IPS-15b (cell line): Measurements from ENCODE around the gene GABBR2.

ENCODE experiments used
- H3K27me3 ChIP-seq: one replicate; pipeline ENCODE4 v1.6.1; 2013; ENCODE audit warnings: low read length; ENCODE audit not compliant: control insufficient read depth, insufficient read depth
- H3K36me3 ChIP-seq: one replicate; pipeline ENCODE4 v1.6.1; 2013; ENCODE audit warnings: low read length; ENCODE audit not compliant: control insufficient read depth, insufficient read depth
- H3K4me1 ChIP-seq: one replicate; pipeline ENCODE4 v1.6.1; 2013; ENCODE audit warnings: mild to moderate bottlenecking, low read length; ENCODE audit not compliant: control insufficient read depth, insufficient read depth
- H3K4me3 ChIP-seq: one replicate; pipeline ENCODE4 v1.5.1; 2013; ENCODE audit warnings: low read depth, low read length
- H3K9ac ChIP-seq: one replicate; pipeline ENCODE4 v1.6.1; 2013; ENCODE audit warnings: low read depth, mild to moderate bottlenecking, low read length
- H3K9me3 ChIP-seq: one replicate; pipeline ENCODE4 v1.6.1; 2013; ENCODE audit warnings: mild to moderate bottlenecking, low read length; ENCODE audit not compliant: control insufficient read depth, insufficient read depth

The GABBR2 gene

DNA sequence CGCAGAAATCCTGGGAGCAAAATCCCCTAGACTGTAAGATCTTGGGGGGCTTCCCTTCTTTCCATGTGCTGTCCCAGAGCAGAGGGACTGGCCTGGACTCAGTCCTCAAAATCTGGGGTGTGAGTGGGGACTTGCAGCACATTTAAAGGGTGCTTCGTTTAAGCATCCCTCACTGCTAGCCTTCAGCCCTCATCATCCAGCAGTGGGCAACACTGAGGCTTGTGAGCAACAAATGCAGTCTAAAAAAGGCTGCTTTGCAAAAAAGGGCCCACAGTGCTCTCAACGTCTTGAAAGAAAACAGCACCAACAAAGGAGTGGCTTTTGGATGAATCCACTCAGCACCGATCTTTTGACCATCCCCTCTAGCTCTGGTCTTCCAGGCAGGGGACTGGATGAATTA lies 325.0 kb downstream of the GABBR2 start:
- Histone ChIP-seq H3K9ac (no peak overlapping the region), H3K36me3 (no peaks in the 10 kb centered on the region), H3K27me3 (no peaks in the 10 kb centered on the region), H3K9me3 (no peaks in the 10 kb centered on the region), H3K4me3 (no peak overlapping the region), H3K4me1 (peaks cover 4% of the 10 kb centered on the region)

- Histone ChIP-seq H3K9me3 (no peaks in the 10 kb centered on the region), H3K27me3 (no peaks in the 10 kb centered on the region)
Observed at GRCh38 chr9:98381311-98382103, 327.2 kb downstream of the GABBR2 start.

GRCh38 chr9:98380065-98380681 lies 328.6 kb downstream of the GABBR2 start:
- H3K4me3 ChIP-seq = no peak overlapping the region
- no peaks in the 10 kb centered on the region for H3K9me3 ChIP-seq
- H3K9ac ChIP-seq = no peak overlapping the region

More at GRCh38 chr9:98381311-98382103, 327.2 kb downstream of the GABBR2 start:
- Histone ChIP-seq H3K9ac (no peak overlapping the region), H3K4me3 (no peak overlapping the region), H3K4me1 (peaks cover 4% of the 10 kb centered on the region), H3K36me3 (no peaks in the 10 kb centered on the region)

DNA sequence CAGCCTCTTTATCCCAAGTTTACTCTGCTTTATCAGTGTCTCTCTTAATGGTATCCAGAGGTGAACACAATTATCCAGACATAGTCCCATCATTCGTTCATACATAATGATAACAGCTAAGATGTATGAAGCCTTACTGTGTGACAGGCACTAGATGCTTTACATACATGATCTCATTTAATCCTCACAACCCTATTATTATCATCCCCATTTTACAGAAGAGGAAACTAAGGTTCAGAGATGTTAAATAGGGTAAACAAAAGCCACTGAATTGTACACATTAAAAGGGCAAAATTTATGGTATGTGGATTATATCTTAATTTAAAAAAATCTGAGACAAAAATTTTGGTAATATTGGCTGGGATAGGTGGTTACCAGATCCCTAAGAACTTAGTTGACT lies 329.2 kb downstream of the GABBR2 start:
- Histone ChIP-seq H3K4me3 (no peak overlapping the region), H3K9me3 (no peaks in the 10 kb centered on the region), H3K27me3 (no peaks in the 10 kb centered on the region), H3K36me3 (no peaks in the 10 kb centered on the region), H3K9ac (no peak overlapping the region), H3K4me1 (peaks cover 4% of the 10 kb centered on the region)

More at GRCh38 chr9:98380065-98380681, 328.6 kb downstream of the GABBR2 start:
- Histone ChIP-seq H3K4me1 (peaks cover 4% of the 10 kb centered on the region), H3K36me3 (no peaks in the 10 kb centered on the region), H3K27me3 (no peaks in the 10 kb centered on the region)

DNA sequence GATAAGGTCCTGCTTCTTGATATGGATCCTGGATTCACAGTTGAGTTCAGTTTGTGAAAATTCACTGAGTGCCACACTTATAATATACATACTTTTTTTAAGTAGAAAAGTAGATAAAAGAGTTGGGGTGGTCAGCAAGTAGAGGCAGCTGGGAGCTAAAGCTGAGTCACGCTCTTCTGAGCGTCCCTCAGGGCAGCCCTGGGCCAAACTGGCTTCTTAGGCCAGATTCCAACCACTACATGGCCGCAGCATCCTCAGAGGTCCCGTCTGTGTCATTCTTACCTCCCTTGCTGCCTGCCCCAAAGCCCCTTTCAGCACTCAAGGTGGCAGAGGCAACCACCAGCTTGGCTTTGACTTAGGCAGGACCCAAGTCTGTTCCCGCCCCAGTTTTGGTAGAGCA lies 329.9 kb downstream of the GABBR2 start:
- H3K9ac ChIP-seq = no peak overlapping the region
- peaks cover 4% of the 10 kb centered on the region for H3K4me1 ChIP-seq
- no peak overlapping the region for H3K4me3 ChIP-seq
- no peaks in the 10 kb centered on the region for H3K27me3 ChIP-seq
- no peaks in the 10 kb centered on the region for H3K9me3 ChIP-seq
- no peaks in the 10 kb centered on the region for H3K36me3 ChIP-seq

DNA sequence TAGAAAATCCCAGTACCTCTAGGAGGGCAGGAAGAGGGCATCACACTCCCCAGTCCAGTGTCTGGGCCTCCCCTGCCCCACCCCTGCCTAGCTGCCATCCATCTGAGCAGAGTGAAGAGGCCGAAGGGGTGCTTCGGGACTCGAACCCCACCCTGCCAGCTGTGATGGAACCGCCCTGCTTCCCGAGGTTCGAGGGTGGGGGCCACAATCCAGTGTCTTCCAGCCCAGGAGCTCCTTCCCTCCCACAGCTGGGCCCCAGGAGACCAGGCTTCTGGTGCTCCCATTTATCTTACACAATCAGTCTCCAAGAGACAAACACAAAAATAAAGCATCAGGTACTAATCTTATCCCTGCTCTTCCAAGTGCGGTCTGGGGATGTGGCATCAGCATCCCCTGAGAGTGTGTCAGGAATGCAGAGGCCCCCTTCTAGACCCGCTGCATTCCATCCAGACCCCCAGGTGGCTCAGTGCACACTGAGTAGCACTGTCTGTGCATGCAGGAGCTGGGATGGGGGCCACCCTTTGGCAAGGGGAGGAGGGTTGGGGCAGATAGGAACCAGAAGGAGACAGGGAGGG lies 330.4 kb downstream of the GABBR2 start:
- Histone ChIP-seq H3K4me3 (no peak overlapping the region), H3K4me1 (peaks cover 4% of the 10 kb centered on the region), H3K9me3 (no peaks in the 10 kb centered on the region), H3K9ac (no peak overlapping the region), H3K27me3 (no peaks in the 10 kb centered on the region), H3K36me3 (no peaks in the 10 kb centered on the region)

- no peaks in the 10 kb centered on the region for H3K36me3 ChIP-seq
- no peaks in the 10 kb centered on the region for H3K27me3 ChIP-seq
- no peak overlapping the region for H3K9ac ChIP-seq
- H3K4me3 ChIP-seq = no peak overlapping the region
- H3K4me1 ChIP-seq = peaks cover 3% of the 10 kb centered on the region
- H3K9me3 ChIP-seq = no peaks in the 10 kb centered on the region
Observed at GRCh38 chr9:98375138-98375726, 333.5 kb downstream of the GABBR2 start.

DNA sequence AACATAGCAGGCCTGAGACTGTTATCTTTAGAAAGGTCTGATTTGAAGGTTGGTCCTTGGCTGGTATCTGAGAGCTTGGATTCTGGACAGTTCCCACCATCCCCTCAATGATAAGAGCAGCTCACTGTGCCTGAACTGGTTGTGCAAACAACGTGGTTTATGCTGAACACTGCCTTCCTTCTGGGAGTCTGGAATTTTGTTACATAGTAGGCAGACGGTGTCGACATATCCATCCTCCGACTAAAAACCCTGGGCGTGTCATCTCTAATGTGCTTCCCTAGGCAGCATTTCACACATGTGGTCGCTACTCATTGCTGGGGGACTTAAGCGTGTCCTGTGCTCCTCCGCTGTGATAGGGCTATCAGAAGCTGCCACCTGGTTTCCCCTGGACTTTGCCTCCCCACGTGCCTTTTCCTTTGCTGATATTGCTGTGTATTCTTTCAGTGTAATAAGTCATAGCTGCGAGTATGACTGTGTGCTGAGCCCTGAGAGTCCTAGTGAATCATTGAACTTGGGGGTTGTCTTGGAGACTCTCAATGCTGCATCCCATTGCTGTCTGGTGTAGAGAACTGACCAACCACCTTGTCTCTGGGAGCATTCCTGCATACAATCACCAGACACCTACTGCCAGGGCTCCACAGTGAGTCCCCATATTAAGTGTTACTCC lies 334.2 kb downstream of the GABBR2 start:
- no peaks in the 10 kb centered on the region for H3K9me3 ChIP-seq
- H3K36me3 ChIP-seq = no peaks in the 10 kb centered on the region
- no peak overlapping the region for H3K4me3 ChIP-seq
- no peak overlapping the region for H3K9ac ChIP-seq
- no peaks in the 10 kb centered on the region for H3K4me1 ChIP-seq
- no peaks in the 10 kb centered on the region for H3K27me3 ChIP-seq

- H3K9me3 ChIP-seq = no peaks in the 10 kb centered on the region
- H3K4me1 ChIP-seq = no peaks in the 10 kb centered on the region
- H3K27me3 ChIP-seq = no peaks in the 10 kb centered on the region
- H3K4me3 ChIP-seq = no peak overlapping the region
- H3K9ac ChIP-seq = no peak overlapping the region
- H3K36me3 ChIP-seq = no peaks in the 10 kb centered on the region
Observed at GRCh38 chr9:98373609-98374008, 335.1 kb downstream of the GABBR2 start.

DNA sequence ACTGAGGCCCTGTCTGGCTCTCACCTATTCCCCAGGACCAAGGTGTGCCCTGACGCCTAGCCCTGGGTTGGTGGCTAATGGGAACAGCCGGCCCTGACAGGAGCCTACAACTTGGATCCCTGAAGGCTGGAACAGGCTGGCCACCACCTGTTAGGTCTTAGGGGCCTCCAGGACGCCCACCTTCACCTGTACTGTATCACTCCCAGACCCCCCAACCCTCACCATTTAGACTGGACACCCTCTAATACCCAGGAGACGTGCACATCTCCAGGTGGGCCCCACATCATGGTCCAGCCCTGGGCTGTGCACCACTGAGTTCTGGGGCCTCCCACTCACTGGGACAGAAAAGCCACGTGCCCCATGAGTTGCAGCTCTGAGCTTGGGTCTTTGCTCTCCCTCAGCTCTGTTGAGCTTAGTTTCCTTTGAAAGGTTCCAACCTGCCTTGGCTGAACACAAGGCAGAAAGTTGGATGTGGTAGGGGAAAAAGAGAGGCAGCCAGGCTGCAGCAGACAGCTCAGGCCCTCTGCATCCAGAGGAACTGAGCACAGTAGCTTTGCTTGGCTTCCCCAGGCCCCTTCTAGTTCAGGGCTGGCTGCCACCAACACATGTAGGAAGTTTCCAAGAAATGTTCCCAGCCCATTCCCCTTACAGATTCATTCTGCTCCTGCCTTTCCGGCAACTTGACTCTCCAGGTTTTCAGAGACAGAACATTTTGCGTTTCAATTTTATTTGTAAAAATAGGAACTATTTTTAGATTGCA lies 336.5 kb downstream of the GABBR2 start:
- Histone ChIP-seq H3K36me3 (no peaks in the 10 kb centered on the region), H3K4me1 (no peaks in the 10 kb centered on the region), H3K9me3 (no peaks in the 10 kb centered on the region), H3K4me3 (no peak overlapping the region), H3K9ac (no peak overlapping the region), H3K27me3 (no peaks in the 10 kb centered on the region)

DNA sequence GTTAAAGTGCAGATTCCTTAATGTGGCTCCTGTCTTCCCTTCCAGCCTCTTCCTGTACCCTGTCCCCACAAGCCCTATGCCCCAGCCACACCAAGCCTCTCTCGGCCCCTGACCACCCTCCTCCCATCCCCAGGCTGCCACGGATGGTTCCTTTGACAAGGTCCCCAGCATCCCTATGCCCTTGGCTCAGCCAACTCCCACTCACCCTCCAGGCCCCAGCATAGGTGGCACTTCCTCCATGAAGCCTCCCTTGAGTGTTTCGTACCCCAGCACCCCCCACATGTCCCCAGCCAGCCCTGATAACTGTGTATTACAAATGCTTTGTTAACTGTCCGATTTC lies 337.8 kb downstream of the GABBR2 start:
- Histone ChIP-seq H3K36me3 (no peaks in the 10 kb centered on the region), H3K27me3 (no peaks in the 10 kb centered on the region), H3K9me3 (no peaks in the 10 kb centered on the region), H3K4me1 (no peaks in the 10 kb centered on the region), H3K4me3 (no peak overlapping the region), H3K9ac (no peak overlapping the region)
